Peyer's patch (tissue), 4 donors: ENCODE data around the gene LCE3B. TPM values are rescaled to one million over a fixed set of nuclear protein-coding genes. Genes with fewer than 3 reads are reported as not detected.

ENCODE experiments used
- DNase-seq, 3 donors: peaks; one replicate each; pipeline ENCODE4 v3.0.0-alpha.2; 2017 to 2019
- H3K27ac ChIP-seq, 4 donors: fragments of 200-600 bp; sonication (generic); one replicate each; pipeline ENCODE4 v1.5.1; 2016 to 2019
- H3K27me3 ChIP-seq, 2 donors: fragments of 200-600 bp; sonication (generic); one replicate each; pipeline ENCODE4 v1.5.1; 2019
- H3K36me3 ChIP-seq, 3 donors: fragments of 200-600 bp; sonication (generic); one replicate each; pipeline ENCODE4 v1.5.1; 2016 to 2019
- H3K4me1 ChIP-seq, 4 donors: fragments of 200-600 bp; sonication (generic); one replicate each; pipeline ENCODE4 v1.5.1; 2016 to 2019
- H3K4me3 ChIP-seq, 4 donors: fragments of 200-600 bp; sonication (generic); 1 replicate in 3 of 4; 2 replicates in 1 of 4; pipeline ENCODE4 v1.5.1; 2016 to 2019; ENCODE audit warnings: mild to moderate bottlenecking in 1 of 4
- H3K9me3 ChIP-seq, 4 donors: fragments of 200-600 bp; sonication (generic); one replicate each; pipeline ENCODE4 v1.5.1; 2016 to 2019; ENCODE audit warnings: mild to moderate bottlenecking in 1 of 4
- CTCF ChIP-seq, 6 experiments: fragments of 450-650 bp in 4 of 6; fragments of 200-600 bp in 2 of 6; sonication (generic) in 1 of 6; IDR thresholded peaks; one replicate each; pipeline ENCODE4 v1.5.1; 2017 to 2019; ENCODE audit warnings: antibody characterized with exemption in 6 of 6, mild to moderate bottlenecking in 3 of 6, moderate library complexity in 1 of 6
- POLR2A ChIP-seq, 2 donors: fragments of 450-650 bp; IDR thresholded peaks; one replicate each; pipeline ENCODE4 v1.5.1; 2017; ENCODE audit warnings: antibody characterized with exemption in 2 of 2, mild to moderate bottlenecking in 2 of 2, moderate library complexity in 2 of 2
- total RNA-seq, 4 donors: library from RNA; depleted of rRNA; stranded (reverse); fragments of >200 nt; gene quantifications; one replicate each; pipeline ENCODE4 v1.1.0, GENCODE V29; 2016

Gene LCE3B
- total RNA-seq, 4 donors from 2014 or later = not detected

- no peaks in the 10 kb centered on the region for H3K36me3 ChIP-seq
- no peaks in the 10 kb centered on the region for H3K9me3 ChIP-seq
- H3K27ac ChIP-seq = no peak within 1 kb of the TSS
- no peaks in the 10 kb centered on the region for H3K27me3 ChIP-seq
- no peak within 1 kb of the TSS for H3K4me3 ChIP-seq
- TF ChIP-seq CTCF (IDR thresholded peaks at IDR 0.05) = no peak
- TF ChIP-seq POLR2A (IDR thresholded peaks at IDR 0.05) = no peak
- H3K4me1 ChIP-seq = no peaks in the 10 kb centered on the region
- no peak for DNase-seq
Observed at GRCh38 chr1:152580433-152580832, 33.2 kb upstream of the LCE3B start, which contains the start of gene LCE3D. TSS of gene LCE3D (minus strand) at chr1:152580516. CDS start at chr1:152579936, 580 bp downstream.

- H3K4me1 ChIP-seq = no peaks in the 10 kb centered on the region
- no peaks in the 10 kb centered on the region for H3K36me3 ChIP-seq
- H3K27me3 ChIP-seq = no peaks in the 10 kb centered on the region
- no peak for DNase-seq
- no peak overlapping the region for H3K27ac ChIP-seq
- H3K9me3 ChIP-seq = no peaks in the 10 kb centered on the region
- TF ChIP-seq CTCF (IDR thresholded peaks at IDR 0.05) (no peak), POLR2A (IDR thresholded peaks at IDR 0.05) (no peak)
- no peak overlapping the region for H3K4me3 ChIP-seq
Observed at GRCh38 chr1:152582647-152583046, 31.0 kb upstream of the LCE3B start.

- no peak for TF ChIP-seq CTCF (IDR thresholded peaks at IDR 0.05)
- TF ChIP-seq POLR2A (IDR thresholded peaks at IDR 0.05) = no peak
- Histone ChIP-seq H3K9me3 (no peaks in the 10 kb centered on the region), H3K4me3 (no peak overlapping the region), H3K27me3 (no peaks in the 10 kb centered on the region), H3K27ac (no peak overlapping the region), H3K36me3 (no peaks in the 10 kb centered on the region), H3K4me1 (no peaks in the 10 kb centered on the region)
- DNase-seq = no peak
Observed at GRCh38 chr1:152585586-152585985, 28.0 kb upstream of the LCE3B start.

GRCh38 chr1:152596986-152597385 lies 16.6 kb upstream of the LCE3B start:
- no peak for DNase-seq
- TF ChIP-seq POLR2A (IDR thresholded peaks at IDR 0.05) (no peak), CTCF (IDR thresholded peaks at IDR 0.05) (no peak)
- H3K36me3 ChIP-seq = no peaks in the 10 kb centered on the region
- H3K4me3 ChIP-seq = no peak overlapping the region
- no peaks in the 10 kb centered on the region for H3K27me3 ChIP-seq
- H3K4me1 ChIP-seq = no peaks in the 10 kb centered on the region
- no peak overlapping the region for H3K27ac ChIP-seq
- no peaks in the 10 kb centered on the region for H3K9me3 ChIP-seq

GRCh38 chr1:152599934-152600333 lies 13.7 kb upstream of the LCE3B start, which contains the start of gene LCE3C:
TSS of gene LCE3C (plus strand) at chr1:152600234. CDS start at chr1:152600732, 498 bp downstream.
- no peak for DNase-seq
- H3K4me1 ChIP-seq = no peaks in the 10 kb centered on the region
- no peak within 1 kb of the TSS for H3K4me3 ChIP-seq
- H3K27ac ChIP-seq = no peak within 1 kb of the TSS
- TF ChIP-seq POLR2A (IDR thresholded peaks at IDR 0.05) (no peak), CTCF (IDR thresholded peaks at IDR 0.05) (no peak)
- no peaks in the 10 kb centered on the region for H3K27me3 ChIP-seq
- H3K9me3 ChIP-seq = no peaks in the 10 kb centered on the region
- H3K36me3 ChIP-seq = no peaks in the 10 kb centered on the region

GRCh38 chr1:152621993-152622392 lies 8.4 kb downstream of the LCE3B start:
- H3K27ac ChIP-seq = no peak overlapping the region
- H3K9me3 ChIP-seq = peaks cover 0 to 12% (median 0%) of the 10 kb centered on the region in 4 donors
- H3K36me3 ChIP-seq = no peaks in the 10 kb centered on the region
- no peak overlapping the region for H3K4me3 ChIP-seq
- H3K4me1 ChIP-seq = no peaks in the 10 kb centered on the region
- DNase-seq = no peak
- TF ChIP-seq CTCF (IDR thresholded peaks at IDR 0.05) (no peak), POLR2A (IDR thresholded peaks at IDR 0.05) (no peak)
- H3K27me3 ChIP-seq = no peaks in the 10 kb centered on the region
